Gastroesophageal sphincter (tissue), 4 donors: ENCODE measurements around the gene RPS6KC1. TPM values are rescaled to one million over a fixed set of nuclear protein-coding genes. Genes with fewer than 3 reads are reported as not detected.

Experiments used
- ATAC-seq: fragments of 150-250 bp; one replicate; pipeline ENCODE4 v1.9.1; 2016; ENCODE audit warnings: mild to moderate bottlenecking, moderate library complexity
- H3K27ac ChIP-seq, 4 donors: fragments of 200-600 bp; sonication (generic) in 3 of 4; 1 replicate in 3 of 4; 2 replicates in 1 of 4; pipeline ENCODE4 v1.5.1; 2016 to 2019
- H3K27me3 ChIP-seq: fragments of 200-600 bp; sonication (generic); one replicate; pipeline ENCODE4 v1.5.1; 2019
- H3K36me3 ChIP-seq, 2 donors: fragments of 200-600 bp; sonication (generic); one replicate each; pipeline ENCODE4 v1.5.1; 2019; ENCODE audit warnings: control low read depth in 1 of 2
- H3K4me1 ChIP-seq, 3 donors: fragments of 200-600 bp; sonication (generic); 1 replicate in 2 of 3; 2 replicates in 1 of 3; pipeline ENCODE4 v1.5.1; 2016 to 2019; ENCODE audit warnings: control low read depth in 2 of 3
- H3K4me3 ChIP-seq, 2 donors: fragments of 200-600 bp; sonication (generic); one replicate each; pipeline ENCODE4 v1.5.1; 2019; ENCODE audit warnings: mild to moderate bottlenecking in 1 of 2, moderate library complexity in 1 of 2
- H3K9me3 ChIP-seq, 3 donors: fragments of 200-600 bp; sonication (generic); one replicate each; pipeline ENCODE4 v1.5.1; 2017 to 2019; ENCODE audit warnings: control low read depth in 2 of 3
- CTCF ChIP-seq, 4 experiments: fragments of 200-600 bp in 2 of 4; fragments of 450-650 bp in 2 of 4; sonication (generic) in 1 of 4; IDR thresholded peaks; one replicate each; pipeline ENCODE4 v1.5.1; 2017 to 2019; ENCODE audit warnings: antibody characterized with exemption in 4 of 4, mild to moderate bottlenecking in 2 of 4, moderate library complexity in 2 of 4
- EP300 ChIP-seq: sonication (generic); formaldehyde crosslinking; IDR thresholded peaks from one replicate; pipeline ENCODE4 v1.6.1; 2017; ENCODE audit warnings: antibody characterized with exemption, mild to moderate bottlenecking
- POLR2A ChIP-seq, 2 donors: fragments of 450-650 bp; IDR thresholded peaks; one replicate each; pipeline ENCODE4 v1.6.1; 2017; ENCODE audit warnings: antibody characterized with exemption in 2 of 2, mild to moderate bottlenecking in 2 of 2, moderate library complexity in 1 of 2
- POLR2AphosphoS5 ChIP-seq: sonication (generic); formaldehyde crosslinking; IDR thresholded peaks from one replicate; pipeline ENCODE4 v1.6.1; 2017; ENCODE audit warnings: antibody characterized with exemption
- WGBS, 2 donors: methylation state at CpG; one replicate each; pipeline ENCODE4 v1.1.5; 2018; ENCODE audit warnings: low coverage in 1 of 2; 5-methylcytosine and 5-hydroxymethylcytosine counted together
- total RNA-seq, 4 donors: library from RNA; depleted of rRNA; stranded (reverse); fragments of >200 nt; gene quantifications; one replicate each; pipeline ENCODE4 v1.1.0, GENCODE V29; 2016

RPS6KC1 gene
- total RNA-seq, 4 donors from 2014 or later = 21.2 to 28.5 (median 23.8) TPM

- H3K27me3 ChIP-seq = no peaks in the 10 kb centered on the region
- WGBS, 2 donors = 97 to 100% methylated on average over 3 of the region's 3 CpGs
- no peak overlapping the region for H3K27ac ChIP-seq
- H3K36me3 ChIP-seq = peaks cover 0 to 85% of the 10 kb centered on the region in 2 donors
- no peak for ATAC-seq
- H3K9me3 ChIP-seq = no peaks in the 10 kb centered on the region
- TF ChIP-seq POLR2AphosphoS5 (no peak), POLR2A (IDR thresholded peaks at IDR 0.05) (no peak), CTCF (IDR thresholded peaks at IDR 0.05) (no peak), EP300 (no peak)
- H3K4me3 ChIP-seq = no peak overlapping the region
- no peaks in the 10 kb centered on the region for H3K4me1 ChIP-seq
Measured at GRCh38 chr1:213083112-213083445, 32.0 kb downstream of the RPS6KC1 start.

GRCh38 chr1:213087911-213088310 is 36.9 kb downstream of the RPS6KC1 start:
- Histone ChIP-seq H3K27me3 (no peaks in the 10 kb centered on the region), H3K4me3 (no peak overlapping the region), H3K9me3 (no peaks in the 10 kb centered on the region), H3K4me1 (no peaks in the 10 kb centered on the region), H3K27ac (no peak overlapping the region), H3K36me3 (peaks cover 0 to 66% of the 10 kb centered on the region in 2 donors)
- TF ChIP-seq POLR2AphosphoS5 (no peak), EP300 (no peak), POLR2A (IDR thresholded peaks at IDR 0.05) (no peak), CTCF (IDR thresholded peaks at IDR 0.05) (no peak)
- ATAC-seq = no peak
- WGBS, 2 donors = 83 to 100% methylated on average over 1 to 2 of the region's 3 CpGs

- no peak overlapping the region for H3K27ac ChIP-seq
- no peak overlapping the region for H3K4me3 ChIP-seq
- no peak for ATAC-seq
- peaks cover 0 to 49% of the 10 kb centered on the region in 2 donors for H3K36me3 ChIP-seq
- no peaks in the 10 kb centered on the region for H3K4me1 ChIP-seq
- H3K9me3 ChIP-seq = no peaks in the 10 kb centered on the region
- TF ChIP-seq POLR2AphosphoS5 (no peak), CTCF (IDR thresholded peaks at IDR 0.05) (no peak), EP300 (no peak), POLR2A (IDR thresholded peaks at IDR 0.05) (no peak)
- H3K27me3 ChIP-seq = no peaks in the 10 kb centered on the region
Measured at GRCh38 chr1:213089924-213090677, 39.1 kb downstream of the RPS6KC1 start.

- H3K27ac ChIP-seq = no peak overlapping the region
- 81 to 91% methylated on average over 2 to 3 of the region's 3 CpGs for WGBS, 2 donors
- no peak for TF ChIP-seq POLR2AphosphoS5
- TF ChIP-seq CTCF (IDR thresholded peaks at IDR 0.05) = no peak
- TF ChIP-seq EP300 = no peak
- TF ChIP-seq POLR2A (IDR thresholded peaks at IDR 0.05) = no peak
- no peak for ATAC-seq
- H3K4me1 ChIP-seq = no peaks in the 10 kb centered on the region
- no peaks in the 10 kb centered on the region for H3K9me3 ChIP-seq
- H3K36me3 ChIP-seq = peaks cover 0 to 33% of the 10 kb centered on the region in 2 donors
- no peaks in the 10 kb centered on the region for H3K27me3 ChIP-seq
- no peak overlapping the region for H3K4me3 ChIP-seq
Measured at GRCh38 chr1:213094446-213094845, 43.4 kb downstream of the RPS6KC1 start.

- TF ChIP-seq POLR2A (IDR thresholded peaks at IDR 0.05) = no peak
- no peak for TF ChIP-seq CTCF (IDR thresholded peaks at IDR 0.05)
- no peak for TF ChIP-seq EP300
- TF ChIP-seq POLR2AphosphoS5 = no peak
- 93 to 100% methylated on average over 1 of the region's 1 CpG for WGBS, 2 donors
- no peaks in the 10 kb centered on the region for H3K27me3 ChIP-seq
- H3K27ac ChIP-seq = no peak overlapping the region
- H3K36me3 ChIP-seq = peaks cover 0 to 31% of the 10 kb centered on the region in 2 donors
- H3K9me3 ChIP-seq = no peaks in the 10 kb centered on the region
- ATAC-seq = no peak
- no peaks in the 10 kb centered on the region for H3K4me1 ChIP-seq
- no peak overlapping the region for H3K4me3 ChIP-seq
Measured at GRCh38 chr1:213095467-213095866, 44.4 kb downstream of the RPS6KC1 start.
